NAMALWA (cell line): Measurements from ENCODE around the gene GPSM3.
A peak's percentile ranks its signal among the peaks of the same experiment; 100 is the strongest.
"Not testable (repeated sequence)": the region's sequence is repeated elsewhere in the genome, so short reads cannot be mapped to it uniquely, and the experiment has no call there.

ENCODE experiments used
- DNase-seq: peaks from one replicate; pipeline ENCODE4 v3.0.0-alpha.2; 2015; ENCODE audit warnings: low spot score

GPSM3 gene

GRCh38 chr6:32202186-32202585 is 9.7 kb upstream of the GPSM3 start:
- DNase-seq = no peak

- DNase-seq = no peak
Measured at GRCh38 chr6:32200711-32201475, 8.4 kb upstream of the GPSM3 start.

- DNase-seq = no peak
Measured at GRCh38 chr6:32198866-32199265, 6.4 kb upstream of the GPSM3 start.

GRCh38 chr6:32198345-32198696 is 5.9 kb upstream of the GPSM3 start:
- DNase-seq = no peak

- DNase-seq = no peak
Measured at GRCh38 chr6:32196682-32197616, 4.5 kb upstream of the GPSM3 start.

- peak; percentile 85 for DNase-seq
Measured at GRCh38 chr6:32195902-32196681, 3.6 kb upstream of the GPSM3 start.

- peak; percentile 99 for DNase-seq
Measured at GRCh38 chr6:32195652-32195901, 3.1 kb upstream of the GPSM3 start.

GRCh38 chr6:32194825-32195651 is 2.6 kb upstream of the GPSM3 start:
- DNase-seq = peak; percentile 78

GRCh38 chr6:32194388-32194787 is 1.9 kb upstream of the GPSM3 start:
- no peak for DNase-seq

GRCh38 chr6:32193096-32193495 is 653 bp upstream of the GPSM3 start:
- DNase-seq = not testable (repeated sequence)

GRCh38 chr6:32191696-32192607 is 491 bp downstream of the GPSM3 start:
- DNase-seq = no peak

- DNase-seq = no peak
Measured at GRCh38 chr6:32190911-32191677, 1.3 kb downstream of the GPSM3 start.

GRCh38 chr6:32190054-32190851 is 2.2 kb downstream of the GPSM3 start, which contains the start of gene PBX2:
PBX2 (minus strand) TSS chr6:32190202; CDS start chr6:32189915, 287 bp downstream.
- peak; percentile 86 for DNase-seq

GRCh38 chr6:32189742-32190053 is 2.7 kb downstream of the GPSM3 start:
- DNase-seq = no peak

- DNase-seq = peak; percentile 22
Measured at GRCh38 chr6:32189069-32189741, 3.2 kb downstream of the GPSM3 start.

- no peak for DNase-seq
Measured at GRCh38 chr6:32188381-32189068, 3.9 kb downstream of the GPSM3 start.

GRCh38 chr6:32187725-32188380 is 4.6 kb downstream of the GPSM3 start:
- not testable (repeated sequence) for DNase-seq
